H7 (cell line): ENCODE data around the gene MAN1A1. TPM values are rescaled to one million over a fixed set of nuclear protein-coding genes. Genes with fewer than 3 reads are reported as not detected.
A peak's percentile ranks its signal among the peaks of the same experiment; 100 is the strongest.
"Not testable (repeated sequence)": the region's sequence is repeated elsewhere in the genome, so short reads cannot be mapped to it uniquely, and the experiment has no call there.

Experiments
- DNase-seq: peaks from one replicate; pipeline ENCODE4 v3.0.0; 2012
- H3K27me3 ChIP-seq: 2 replicates; pipeline ENCODE4 v1.6.0; 2011; ENCODE audit warnings: mild to moderate bottlenecking, low read length; ENCODE audit not compliant: control insufficient read depth, insufficient read depth
- H3K36me3 ChIP-seq: replicated peaks from 2 replicates; pipeline ENCODE4 v1.5.1; 2011; ENCODE audit warnings: low read length; ENCODE audit not compliant: control insufficient read depth, insufficient read depth
- H3K4me3 ChIP-seq: 2 replicates; pipeline ENCODE4 v1.5.1; 2011; ENCODE audit warnings: low read depth, mild to moderate bottlenecking, control low read depth, low read length, moderate library complexity; ENCODE audit not compliant: insufficient read depth
- total RNA-seq: library from RNA; depleted of rRNA; stranded (reverse); fragments of >200 nt; shearing (Covaris generic); gene quantifications from 2 replicates; pipeline ENCODE4 v1.2.3, GENCODE V29; 2014; rRNA removed

The MAN1A1 gene
- 13.2 and 14.5 TPM in 2 replicates for total RNA-seq

GRCh38 chr6:119349361-119350201, at the start of gene MAN1A1:
Gene MAN1A1, minus strand, starts transcription at chr6:119349761. Its CDS starts 696 bp downstream, at chr6:119349065.
- Histone ChIP-seq H3K27me3 (peaks cover 29% of the 10 kb centered on the region), H3K4me3 (peak within 1 kb of the TSS; percentile 92), H3K36me3 (no peaks in the 10 kb centered on the region)
- DNase-seq = peak; percentile 98

- Histone ChIP-seq H3K4me3 (no peak overlapping the region), H3K36me3 (no peaks in the 10 kb centered on the region), H3K27me3 (no peaks in the 10 kb centered on the region)
- no peak for DNase-seq
These were observed 45.6 kb upstream of the MAN1A1 start for GRCh38 chr6:119395192-119395591.

- H3K36me3 ChIP-seq = no peaks in the 10 kb centered on the region
- H3K27me3 ChIP-seq = no peaks in the 10 kb centered on the region
- no peak overlapping the region for H3K4me3 ChIP-seq
- DNase-seq = no peak
These were observed 40.8 kb upstream of the MAN1A1 start for GRCh38 chr6:119390247-119390793.

- no peak for DNase-seq
- H3K4me3 ChIP-seq = no peak overlapping the region
- no peaks in the 10 kb centered on the region for H3K27me3 ChIP-seq
- no peaks in the 10 kb centered on the region for H3K36me3 ChIP-seq
These were observed 36.4 kb upstream of the MAN1A1 start for GRCh38 chr6:119385994-119386393.

- Histone ChIP-seq H3K4me3 (no peak overlapping the region), H3K36me3 (no peaks in the 10 kb centered on the region), H3K27me3 (no peaks in the 10 kb centered on the region)
- DNase-seq = no peak
These were observed 34.9 kb upstream of the MAN1A1 start for GRCh38 chr6:119384444-119384843.

GRCh38 chr6:119379809-119380208, 30.2 kb upstream of the MAN1A1 start:
- no peak overlapping the region for H3K4me3 ChIP-seq
- no peak for DNase-seq
- no peaks in the 10 kb centered on the region for H3K36me3 ChIP-seq
- H3K27me3 ChIP-seq = no peaks in the 10 kb centered on the region

- H3K4me3 ChIP-seq, H3K27me3 ChIP-seq, H3K36me3 ChIP-seq, DNase-seq: not testable (repeated sequence)
These were observed 27.5 kb upstream of the MAN1A1 start for GRCh38 chr6:119377043-119377442.

- no peaks in the 10 kb centered on the region for H3K27me3 ChIP-seq
- H3K4me3 ChIP-seq = no peak overlapping the region
- no peak for DNase-seq
- no peaks in the 10 kb centered on the region for H3K36me3 ChIP-seq
These were observed 20.5 kb upstream of the MAN1A1 start for GRCh38 chr6:119370080-119370479.

- Histone ChIP-seq H3K27me3 (no peaks in the 10 kb centered on the region), H3K36me3 (no peaks in the 10 kb centered on the region), H3K4me3 (no peak overlapping the region)
- no peak for DNase-seq
These were observed 19.4 kb upstream of the MAN1A1 start for GRCh38 chr6:119368921-119369320.

GRCh38 chr6:119361209-119361608, 11.6 kb upstream of the MAN1A1 start:
- no peak for DNase-seq
- H3K4me3 ChIP-seq = no peak overlapping the region
- no peaks in the 10 kb centered on the region for H3K36me3 ChIP-seq
- no peaks in the 10 kb centered on the region for H3K27me3 ChIP-seq

GRCh38 chr6:119360262-119360915, 10.8 kb upstream of the MAN1A1 start:
- Histone ChIP-seq H3K4me3 (no peak overlapping the region), H3K27me3 (no peaks in the 10 kb centered on the region), H3K36me3 (no peaks in the 10 kb centered on the region)
- DNase-seq = no peak

GRCh38 chr6:119355890-119356289, 6.3 kb upstream of the MAN1A1 start:
- Histone ChIP-seq H3K27me3 (peaks cover 3% of the 10 kb centered on the region; the same call in 1 of the 2 replicates), H3K36me3 (no peaks in the 10 kb centered on the region), H3K4me3 (no peak overlapping the region)
- no peak for DNase-seq

GRCh38 chr6:119355157-119355556, 5.6 kb upstream of the MAN1A1 start:
- Histone ChIP-seq H3K4me3 (no peak overlapping the region), H3K36me3 (no peaks in the 10 kb centered on the region), H3K27me3 (peaks cover 9% of the 10 kb centered on the region)
- no peak for DNase-seq

GRCh38 chr6:119353696-119354095, 4.1 kb upstream of the MAN1A1 start:
- no peak overlapping the region for H3K4me3 ChIP-seq
- no peaks in the 10 kb centered on the region for H3K36me3 ChIP-seq
- no peak for DNase-seq
- H3K27me3 ChIP-seq = peaks cover 15% of the 10 kb centered on the region

GRCh38 chr6:119352001-119352400, 2.4 kb upstream of the MAN1A1 start:
- Histone ChIP-seq H3K27me3 (peaks cover 29% of the 10 kb centered on the region), H3K4me3 (no peak overlapping the region), H3K36me3 (no peaks in the 10 kb centered on the region)
- DNase-seq = no peak
